ENCODE measurements around the gene ERBB4. TPM values are rescaled to one million over a fixed set of nuclear protein-coding genes. Genes with fewer than 3 reads are reported as not detected.
"Not testable (repeated sequence)": the region's sequence is repeated elsewhere in the genome, so short reads cannot be mapped to it uniquely, and the experiment has no call there.

Gene ERBB4
- total RNA-seq, 1 donor from 2014 or later: 0.07 TPM

DNA sequence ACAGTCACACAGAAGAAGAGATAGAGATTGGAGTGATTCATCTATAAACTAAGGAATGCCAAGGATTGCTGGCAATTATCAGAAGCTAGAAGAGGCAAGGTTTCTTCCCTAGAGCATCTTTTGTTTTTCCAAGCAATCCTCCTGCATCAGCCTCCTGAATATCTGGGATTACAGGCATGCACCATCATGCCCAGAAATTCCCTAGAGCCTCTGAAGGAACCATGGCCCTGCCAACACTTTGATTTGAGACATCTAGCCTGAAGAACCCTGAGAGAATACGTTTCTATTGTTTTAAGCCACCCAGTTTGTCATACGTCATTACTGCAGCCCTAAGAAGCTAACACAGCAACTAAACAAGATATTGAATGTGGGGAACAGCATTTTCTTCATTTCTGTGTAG is 525.0 kb downstream of the ERBB4 start:
- no peak for DNase-seq (ENCODE audit: low read depth, low spot score)

DNA sequence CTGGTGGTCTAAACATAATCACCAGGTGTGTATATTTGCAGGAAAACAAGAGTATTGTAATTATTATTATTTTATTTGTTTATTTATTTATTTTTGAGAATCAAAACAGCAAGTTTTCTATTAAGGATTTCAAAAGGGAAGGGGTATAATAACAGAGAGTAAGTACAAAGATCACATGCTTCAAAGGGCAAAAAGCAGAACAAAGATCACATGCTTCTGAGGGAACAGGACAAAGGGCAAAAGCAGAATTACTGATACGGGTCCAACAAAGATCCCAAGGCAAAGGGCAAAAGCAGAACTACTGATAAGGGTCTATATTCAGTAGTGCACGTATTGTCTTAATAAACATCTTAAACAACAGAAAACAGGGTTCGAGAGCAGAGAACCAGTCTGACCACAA is 528.3 kb downstream of the ERBB4 start:
- not testable (repeated sequence) for DNase-seq (ENCODE audit: low read depth, low spot score)

- no peak for DNase-seq (ENCODE audit: low read depth, low spot score)
Observed at GRCh38 chr2:212007972-212008371, 530.6 kb downstream of the ERBB4 start.

GRCh38 chr2:212005085-212005671 is 533.4 kb downstream of the ERBB4 start:
- no peak for DNase-seq (ENCODE audit: low read depth, low spot score)

DNA sequence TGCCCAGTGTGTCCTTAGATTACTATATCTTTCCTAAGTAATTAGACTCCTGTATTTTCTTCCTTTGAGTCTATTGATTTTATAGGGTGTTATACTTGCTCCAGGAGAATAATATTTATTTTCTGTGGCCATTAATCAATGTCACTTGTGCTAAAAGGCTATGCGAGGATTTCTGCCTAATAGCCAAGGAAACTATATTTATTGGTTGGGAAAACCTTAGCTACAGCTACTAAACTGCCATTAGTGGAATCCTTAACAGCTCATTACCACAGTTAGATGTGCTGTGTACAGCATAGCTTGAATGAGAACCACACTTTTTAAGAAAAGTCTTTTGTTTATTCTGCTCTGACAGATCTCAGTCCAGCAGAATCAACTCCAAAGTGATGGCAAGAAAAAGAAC is 537.3 kb downstream of the ERBB4 start:
- no peak for DNase-seq (ENCODE audit: low read depth, low spot score)

GRCh38 chr2:211996857-211997256 is 541.7 kb downstream of the ERBB4 start:
- no peak for DNase-seq (ENCODE audit: low read depth, low spot score)

- DNase-seq (ENCODE audit: low read depth, low spot score): no peak
Observed at GRCh38 chr2:211994806-211995205, 543.8 kb downstream of the ERBB4 start.

GRCh38 chr2:211990335-211990734 is 548.3 kb downstream of the ERBB4 start:
- no peak for DNase-seq (ENCODE audit: low read depth, low spot score)

DNA sequence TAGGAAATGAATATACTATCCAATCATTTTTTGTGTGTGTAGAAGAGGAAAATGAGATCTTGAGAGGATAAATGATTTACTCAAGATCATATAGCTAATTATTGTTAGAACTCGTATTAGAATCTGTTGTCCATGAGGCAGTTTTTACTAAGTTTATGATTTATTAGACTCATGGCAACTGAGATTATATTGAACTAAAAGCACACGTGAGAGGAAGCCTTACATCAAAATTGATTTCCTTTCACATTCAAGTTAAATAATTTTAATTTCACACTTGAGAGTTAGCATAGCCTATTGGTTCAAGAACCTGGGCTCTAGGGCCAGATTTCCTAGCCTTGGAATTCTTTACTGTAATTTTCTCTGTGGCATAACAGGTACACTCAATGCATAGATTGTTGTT is 552.3 kb downstream of the ERBB4 start:
- DNase-seq (ENCODE audit: low read depth, low spot score): no peak

- no peak for DNase-seq (ENCODE audit: low read depth, low spot score)
Observed at GRCh38 chr2:211985393-211985792, 553.2 kb downstream of the ERBB4 start.

DNA sequence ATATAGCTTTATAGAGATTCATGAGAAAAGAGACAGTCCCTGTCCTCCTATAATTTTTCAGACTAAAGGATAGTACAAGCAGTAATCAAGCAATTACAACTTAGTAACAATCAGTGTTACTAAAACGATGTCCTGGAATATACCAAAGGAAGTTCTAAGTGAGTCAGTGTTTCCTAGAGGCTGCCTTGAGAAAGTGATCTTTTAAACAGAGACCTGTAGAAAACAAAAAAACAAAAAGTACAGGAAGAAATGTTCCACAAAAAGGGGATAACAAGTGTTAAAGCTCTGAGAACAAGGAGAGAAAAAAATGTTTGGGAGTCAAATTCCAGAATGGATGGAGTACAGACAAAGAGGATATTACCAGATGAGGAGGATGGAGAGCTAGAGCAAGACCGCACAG is 556.4 kb downstream of the ERBB4 start:
- peak; percentile 56 for DNase-seq (ENCODE audit: low read depth, low spot score)

- DNase-seq (ENCODE audit: low read depth, low spot score): no peak
Observed at GRCh38 chr2:211981451-211981850, 557.2 kb downstream of the ERBB4 start.

DNA sequence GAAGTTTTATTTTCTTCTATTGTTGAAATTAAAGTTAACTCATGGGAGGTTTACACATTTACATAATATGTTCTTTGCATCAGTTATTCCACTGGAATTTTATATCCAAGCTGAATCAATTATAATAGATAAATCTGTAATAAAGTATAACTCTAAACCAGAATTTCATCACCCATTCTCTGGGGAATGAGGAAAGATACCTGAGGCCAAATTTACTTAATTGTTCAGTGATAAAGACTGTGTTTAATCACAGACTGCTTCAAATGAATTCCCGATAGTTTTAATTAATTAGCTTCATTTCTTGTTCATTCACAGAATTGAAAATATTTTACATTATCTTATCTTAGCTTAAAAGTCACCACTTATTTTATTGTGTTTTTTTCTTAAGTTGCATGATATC is 562.5 kb downstream of the ERBB4 start:
- no peak for DNase-seq (ENCODE audit: low read depth, low spot score)

- DNase-seq (ENCODE audit: low read depth, low spot score): no peak
Observed at GRCh38 chr2:211967234-211967633, 571.4 kb downstream of the ERBB4 start.

- no peak for DNase-seq (ENCODE audit: low read depth, low spot score)
Observed at GRCh38 chr2:211963969-211964368, 574.6 kb downstream of the ERBB4 start.

DNA sequence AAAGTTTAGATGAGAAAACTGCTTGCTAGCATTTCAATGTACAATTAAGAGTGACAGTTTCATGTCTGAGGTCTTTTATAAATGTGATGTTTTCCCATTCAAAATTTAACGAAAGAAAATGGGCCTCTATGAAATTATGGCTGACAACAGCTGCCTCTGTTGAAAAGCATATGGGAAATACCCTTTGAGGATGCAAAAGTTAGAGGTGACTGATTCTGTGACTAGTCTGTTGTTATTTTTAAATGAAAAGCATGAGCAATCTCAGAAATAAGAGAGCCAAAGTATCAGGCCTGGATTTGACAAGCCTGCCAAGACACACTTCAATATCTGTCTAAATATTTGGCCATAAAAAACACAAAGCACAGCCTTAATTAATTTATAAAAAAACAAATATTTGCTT is 580.8 kb downstream of the ERBB4 start:
- no peak for DNase-seq (ENCODE audit: low read depth, low spot score)

DNA sequence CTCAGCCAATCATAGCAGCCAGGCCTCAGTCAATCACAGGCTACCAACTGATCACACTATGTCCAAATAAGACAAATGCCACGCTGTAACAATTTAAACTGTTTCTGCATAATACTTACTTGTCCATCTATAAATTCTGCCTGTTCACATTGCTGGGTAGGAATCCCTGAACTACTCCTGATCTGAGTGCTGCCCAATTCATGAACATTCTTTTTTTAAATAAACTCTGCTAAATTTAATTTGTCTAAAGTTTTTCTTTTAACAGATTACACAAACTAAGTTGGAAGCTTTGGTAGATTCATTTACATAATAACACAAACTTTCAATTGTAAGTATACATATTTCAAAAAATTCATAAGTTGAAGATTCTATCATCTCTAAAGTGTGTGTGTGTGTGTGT is 583.0 kb downstream of the ERBB4 start:
- DNase-seq (ENCODE audit: low read depth, low spot score): no peak

DNA sequence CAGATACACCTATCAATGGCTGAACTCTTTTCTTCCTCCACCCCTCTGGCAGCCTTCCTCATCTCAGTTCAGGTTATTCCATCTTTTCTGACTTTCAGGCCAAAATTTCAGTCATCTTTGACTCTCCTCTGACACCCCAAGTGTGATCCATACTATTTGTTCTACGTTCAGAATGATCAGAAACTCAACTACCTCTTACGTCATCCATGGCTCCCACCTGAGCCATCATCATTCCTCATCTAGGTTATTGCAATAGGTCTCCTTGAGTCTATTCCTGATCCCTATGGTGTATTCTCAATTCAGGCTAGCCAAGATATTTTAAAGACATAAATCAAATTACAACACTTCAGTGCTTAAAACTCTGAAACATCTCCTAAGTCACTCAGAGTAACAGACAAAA is 589.7 kb downstream of the ERBB4 start:
- no peak for DNase-seq (ENCODE audit: low read depth, low spot score)

DNA sequence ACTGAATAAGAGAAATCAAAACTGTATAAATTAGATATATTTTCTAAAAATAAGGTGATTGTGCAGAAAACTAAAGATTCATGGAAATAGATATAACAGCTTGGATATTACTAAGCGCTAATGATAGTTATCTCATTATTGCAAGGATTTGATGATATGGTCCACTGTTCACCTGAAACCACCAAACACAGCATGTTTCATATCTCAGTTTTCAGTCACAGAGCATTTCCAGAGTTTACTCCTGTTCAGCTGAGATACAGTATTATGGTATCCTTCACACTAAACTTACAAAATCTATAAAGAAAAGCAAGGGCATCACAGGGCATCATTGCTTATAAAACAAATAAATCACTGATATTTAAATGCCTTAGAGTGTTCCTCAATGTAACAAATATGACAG is 591.6 kb downstream of the ERBB4 start:
- DNase-seq (ENCODE audit: low read depth, low spot score): no peak

DNA sequence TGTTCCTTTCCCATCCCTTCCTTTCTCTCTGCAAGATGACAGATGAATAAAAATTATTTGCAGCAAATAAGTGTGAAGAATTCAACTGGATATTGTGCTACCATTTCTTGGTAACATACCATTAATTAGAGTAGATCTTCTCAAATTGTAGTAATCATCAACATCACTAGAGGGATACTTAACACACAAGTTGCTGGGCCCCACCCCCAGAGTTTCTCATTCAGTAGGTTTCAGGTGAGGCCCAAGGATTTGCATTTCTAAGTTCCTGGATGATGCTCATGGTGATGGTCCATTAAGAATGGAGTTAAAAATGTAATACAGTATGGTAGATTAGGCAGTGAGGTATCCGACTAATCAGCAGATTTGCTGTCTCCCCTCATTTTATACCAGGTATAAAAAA is 594.0 kb downstream of the ERBB4 start:
- DNase-seq (ENCODE audit: low read depth, low spot score): no peak

DNA sequence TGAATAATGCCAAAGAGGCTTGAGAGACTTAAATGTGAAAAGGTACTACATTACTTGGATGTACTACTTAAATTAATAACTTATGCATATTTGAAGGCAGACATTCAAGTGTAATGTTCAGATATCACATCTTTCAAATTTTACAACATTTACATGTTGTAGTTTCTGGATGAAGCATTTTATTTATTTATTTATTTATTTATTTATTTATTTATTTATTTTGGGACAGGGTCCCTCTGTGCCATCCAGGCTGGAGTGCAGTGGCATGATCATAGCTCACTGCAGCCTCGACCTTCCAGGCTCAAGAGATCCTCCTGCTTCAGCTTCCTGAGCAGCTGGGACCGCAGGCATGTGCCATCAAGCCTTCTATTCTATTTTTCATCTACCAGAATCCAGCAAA is 596.4 kb downstream of the ERBB4 start:
- DNase-seq (ENCODE audit: low read depth, low spot score): no peak

- no peak for DNase-seq (ENCODE audit: low read depth, low spot score)
Observed at GRCh38 chr2:211941216-211941747, 597.3 kb downstream of the ERBB4 start.

DNA sequence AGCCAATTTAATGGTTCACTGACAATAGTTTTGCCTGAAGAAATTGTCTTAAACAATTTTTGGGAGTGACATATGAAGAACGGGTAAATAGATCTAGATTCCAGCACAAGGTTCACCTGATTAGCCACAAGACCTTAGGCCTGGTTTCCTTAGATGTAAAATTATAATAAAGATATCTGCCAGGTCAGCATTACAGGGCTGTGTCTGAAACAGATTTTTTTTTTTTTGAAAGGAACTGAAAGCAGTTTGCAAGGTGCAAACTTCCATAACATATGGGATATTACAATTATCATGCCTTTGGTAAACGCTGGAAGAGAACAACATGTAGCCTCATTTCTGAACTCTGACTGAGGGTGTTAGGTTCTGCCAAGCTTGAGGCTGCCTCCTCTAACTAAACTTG is 599.4 kb downstream of the ERBB4 start:
- no peak for DNase-seq (ENCODE audit: low read depth, low spot score)

DNA sequence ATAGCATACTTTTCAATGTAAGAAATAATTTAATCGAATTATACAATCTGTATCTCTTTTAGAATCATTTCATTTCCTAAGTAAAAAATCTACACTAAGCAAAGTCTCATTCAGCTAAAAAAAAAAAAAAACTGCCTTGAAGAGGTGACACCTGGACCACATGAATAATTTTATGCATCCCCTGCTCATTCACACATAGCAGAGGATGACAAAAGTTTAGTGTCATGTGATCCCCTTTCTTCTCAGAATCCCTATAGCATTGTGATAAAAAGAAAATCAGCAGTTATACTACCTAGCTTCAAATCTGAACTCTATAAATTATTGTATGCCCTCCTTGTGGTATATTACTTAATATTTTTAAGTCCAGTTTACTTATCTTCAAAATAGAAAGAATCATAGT is 603.8 kb downstream of the ERBB4 start:
- no peak for DNase-seq (ENCODE audit: low read depth, low spot score)
